ENCODE measurements around the gene RICTOR. TPM values are rescaled to one million over a fixed set of nuclear protein-coding genes. Genes with fewer than 3 reads are reported as not detected.

RICTOR gene
- total RNA-seq, 1 experiment from 2014 or later = 41.1 TPM

- Mint-ChIP-seq H3K36me3 (ENCODE audit: insufficient read depth, unreplicated experiment) (peaks cover 15% of the 10 kb centered on the region), H3K4me3 (ENCODE audit: low read depth, unreplicated experiment) (no peak overlapping the region), H3K27me3 (ENCODE audit: unreplicated experiment) (no peaks in the 10 kb centered on the region), H3K27ac (ENCODE audit: unreplicated experiment) (no peak overlapping the region), H3K4me1 (ENCODE audit: low read depth, unreplicated experiment) (peaks cover 11% of the 10 kb centered on the region), H3K9me3 (ENCODE audit: low read depth, unreplicated experiment) (no peaks in the 10 kb centered on the region)
- CTCF ChIA-PET = interaction anchor here (0.7 to 1.7 kb wide), 4 partner anchors 22 to 204 kb away, joined by 4 to 10 read pairs (median 6); no protein-coding TSS in a partner anchor
- intact Hi-C loops (cut with micrococcal nuclease; ENCODE audit: unreplicated experiment) = loop anchor here (5.0 kb wide), 1 partner anchor 72 kb away; no protein-coding TSS in a partner anchor
- TF ChIP-seq, protein P1, sequence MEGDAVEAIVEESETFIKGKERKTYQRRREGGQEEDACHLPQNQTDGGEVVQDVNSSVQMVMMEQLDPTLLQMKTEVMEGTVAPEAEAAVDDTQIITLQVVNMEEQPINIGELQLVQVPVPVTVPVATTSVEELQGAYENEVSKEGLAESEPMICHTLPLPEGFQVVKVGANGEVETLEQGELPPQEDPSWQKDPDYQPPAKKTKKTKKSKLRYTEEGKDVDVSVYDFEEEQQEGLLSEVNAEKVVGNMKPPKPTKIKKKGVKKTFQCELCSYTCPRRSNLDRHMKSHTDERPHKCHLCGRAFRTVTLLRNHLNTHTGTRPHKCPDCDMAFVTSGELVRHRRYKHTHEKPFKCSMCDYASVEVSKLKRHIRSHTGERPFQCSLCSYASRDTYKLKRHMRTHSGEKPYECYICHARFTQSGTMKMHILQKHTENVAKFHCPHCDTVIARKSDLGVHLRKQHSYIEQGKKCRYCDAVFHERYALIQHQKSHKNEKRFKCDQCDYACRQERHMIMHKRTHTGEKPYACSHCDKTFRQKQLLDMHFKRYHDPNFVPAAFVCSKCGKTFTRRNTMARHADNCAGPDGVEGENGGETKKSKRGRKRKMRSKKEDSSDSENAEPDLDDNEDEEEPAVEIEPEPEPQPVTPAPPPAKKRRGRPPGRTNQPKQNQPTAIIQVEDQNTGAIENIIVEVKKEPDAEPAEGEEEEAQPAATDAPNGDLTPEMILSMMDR (IDR thresholded peaks at IDR 0.05; ENCODE audit: unreplicated experiment) = no peak
- no TSS peak for BruUV-seq (replicated peaks)
- DNase-seq = no peak
These were observed 4.9 kb upstream of the RICTOR start for GRCh38 chr5:39079147-39079546.

GRCh38 chr5:39076757-39077728 is 2.8 kb upstream of the RICTOR start:
- TF ChIP-seq, protein P1 (IDR thresholded peaks at IDR 0.05; ENCODE audit: unreplicated experiment) = no peak
- H3K36me3 Mint-ChIP-seq (ENCODE audit: insufficient read depth, unreplicated experiment) = peaks cover 29% of the 10 kb centered on the region
- CTCF ChIA-PET = no interaction called here
- H3K4me1 Mint-ChIP-seq (ENCODE audit: low read depth, unreplicated experiment) = peaks cover 15% of the 10 kb centered on the region
- H3K27me3 Mint-ChIP-seq (ENCODE audit: unreplicated experiment) = no peaks in the 10 kb centered on the region
- no TSS peak for BruUV-seq (replicated peaks)
- H3K27ac Mint-ChIP-seq (ENCODE audit: unreplicated experiment) = peak overlapping the region; percentile 63
- H3K4me3 Mint-ChIP-seq (ENCODE audit: low read depth, unreplicated experiment) = peak overlapping the region; percentile 42
- no peak for DNase-seq
- H3K9me3 Mint-ChIP-seq (ENCODE audit: low read depth, unreplicated experiment) = no peaks in the 10 kb centered on the region
- intact Hi-C loops (cut with micrococcal nuclease; ENCODE audit: unreplicated experiment) = loop anchor here (2.0 to 5.0 kb wide), 2 partner anchors 24 to 70 kb away; no protein-coding TSS in a partner anchor

DNA sequence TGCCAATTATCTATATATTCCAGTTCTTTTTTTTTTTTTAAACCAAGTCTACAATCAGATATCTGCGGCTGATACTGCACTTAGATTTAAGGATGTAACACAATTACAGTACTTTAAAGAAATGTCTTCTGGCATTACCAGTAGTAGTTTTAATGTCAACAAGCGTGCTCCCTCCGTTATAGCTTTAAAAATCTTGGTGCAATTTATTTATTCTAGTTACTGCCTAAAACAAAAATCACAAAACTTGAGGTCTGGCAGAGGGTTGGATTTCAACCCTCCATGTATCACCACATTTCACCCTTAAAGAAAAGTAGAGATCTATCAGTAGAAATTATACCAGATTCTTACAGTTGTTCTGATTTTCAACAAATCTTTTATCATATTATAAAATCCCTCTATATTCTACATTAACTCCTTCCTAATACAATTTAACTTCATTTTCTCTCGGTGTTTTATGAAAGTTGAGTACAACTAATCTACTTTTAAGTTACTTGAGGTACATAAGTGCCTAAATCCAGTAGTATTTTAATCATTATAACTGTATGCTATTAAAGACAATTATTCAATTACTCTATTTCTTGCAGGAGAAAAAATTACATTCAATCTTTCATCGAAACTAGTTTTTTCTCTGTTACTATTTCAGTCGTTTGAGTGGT is 2.0 kb upstream of the RICTOR start:
- CTCF ChIA-PET = no interaction called here
- TF ChIP-seq, protein P1 (IDR thresholded peaks at IDR 0.05; ENCODE audit: unreplicated experiment) = no peak
- no peak for DNase-seq
- BruUV-seq (replicated peaks) = no TSS peak
- peaks cover 19% of the 10 kb centered on the region for H3K4me1 Mint-ChIP-seq (ENCODE audit: low read depth, unreplicated experiment)
- H3K27me3 Mint-ChIP-seq (ENCODE audit: unreplicated experiment) = no peaks in the 10 kb centered on the region
- no peaks in the 10 kb centered on the region for H3K9me3 Mint-ChIP-seq (ENCODE audit: low read depth, unreplicated experiment)
- peak overlapping the region; percentile 42 for H3K4me3 Mint-ChIP-seq (ENCODE audit: low read depth, unreplicated experiment)
- peak overlapping the region; percentile 63 for H3K27ac Mint-ChIP-seq (ENCODE audit: unreplicated experiment)
- H3K36me3 Mint-ChIP-seq (ENCODE audit: insufficient read depth, unreplicated experiment) = peaks cover 29% of the 10 kb centered on the region
- intact Hi-C loops (cut with micrococcal nuclease; ENCODE audit: unreplicated experiment) = loop anchor here (2.0 to 5.0 kb wide), 2 partner anchors 25 to 69 kb away; no protein-coding TSS in a partner anchor

DNA sequence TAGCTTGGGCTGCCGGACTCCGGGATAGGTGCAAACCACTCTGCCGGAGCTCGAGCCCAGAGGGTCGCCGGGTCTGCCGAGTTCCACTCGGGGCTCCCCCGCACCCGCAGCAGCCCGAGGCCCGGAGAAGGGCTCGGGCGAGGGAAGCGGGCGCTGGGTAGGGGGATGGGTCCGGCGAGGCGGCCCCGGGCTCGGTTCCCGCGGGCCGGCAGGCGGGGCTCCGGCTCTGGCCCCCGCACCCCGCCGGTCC is 507 bp downstream of the RICTOR start:
- Mint-ChIP-seq H3K27me3 (ENCODE audit: unreplicated experiment) (no peaks in the 10 kb centered on the region), H3K9me3 (ENCODE audit: low read depth, unreplicated experiment) (no peaks in the 10 kb centered on the region), H3K27ac (ENCODE audit: unreplicated experiment) (peak overlapping the region; percentile 63), H3K4me3 (ENCODE audit: low read depth, unreplicated experiment) (peak overlapping the region; percentile 83), H3K4me1 (ENCODE audit: low read depth, unreplicated experiment) (peaks cover 8% of the 10 kb centered on the region), H3K36me3 (ENCODE audit: insufficient read depth, unreplicated experiment) (peaks cover 33% of the 10 kb centered on the region)
- CTCF ChIA-PET = no interaction called here
- BruUV-seq (replicated peaks) = no TSS peak
- no peak for DNase-seq
- intact Hi-C loops (cut with micrococcal nuclease; ENCODE audit: unreplicated experiment) = no loop called here
- TF ChIP-seq, protein P1 (IDR thresholded peaks at IDR 0.05; ENCODE audit: unreplicated experiment) = no peak
